Stimulated activated CD4-positive, alpha-beta T cell treated with anti-CD3 and anti-CD28 coated beads, TNF-alpha, amount 100 ng/mL, for 4 hours (primary cell): ENCODE results near the gene ARL6IP6.
"Not testable (repeated sequence)": the region's sequence is repeated elsewhere in the genome, so short reads cannot be mapped to it uniquely, and the experiment has no call there.

ENCODE experiments used
- DNase-seq, 3 experiments: peaks; one replicate each; pipeline ENCODE4 v3.0.0-alpha.2; 2020; ENCODE audit warnings: low read depth in 3 of 3

ARL6IP6 gene

GRCh38 chr2:152722639-152723038, 4.2 kb downstream of the ARL6IP6 start:
- DNase-seq = not testable (repeated sequence)

- no peak for DNase-seq
Measured at GRCh38 chr2:152723918-152724317, 5.5 kb downstream of the ARL6IP6 start.

- no peak for DNase-seq
Measured at GRCh38 chr2:152729844-152730243, 11.4 kb downstream of the ARL6IP6 start.

DNA sequence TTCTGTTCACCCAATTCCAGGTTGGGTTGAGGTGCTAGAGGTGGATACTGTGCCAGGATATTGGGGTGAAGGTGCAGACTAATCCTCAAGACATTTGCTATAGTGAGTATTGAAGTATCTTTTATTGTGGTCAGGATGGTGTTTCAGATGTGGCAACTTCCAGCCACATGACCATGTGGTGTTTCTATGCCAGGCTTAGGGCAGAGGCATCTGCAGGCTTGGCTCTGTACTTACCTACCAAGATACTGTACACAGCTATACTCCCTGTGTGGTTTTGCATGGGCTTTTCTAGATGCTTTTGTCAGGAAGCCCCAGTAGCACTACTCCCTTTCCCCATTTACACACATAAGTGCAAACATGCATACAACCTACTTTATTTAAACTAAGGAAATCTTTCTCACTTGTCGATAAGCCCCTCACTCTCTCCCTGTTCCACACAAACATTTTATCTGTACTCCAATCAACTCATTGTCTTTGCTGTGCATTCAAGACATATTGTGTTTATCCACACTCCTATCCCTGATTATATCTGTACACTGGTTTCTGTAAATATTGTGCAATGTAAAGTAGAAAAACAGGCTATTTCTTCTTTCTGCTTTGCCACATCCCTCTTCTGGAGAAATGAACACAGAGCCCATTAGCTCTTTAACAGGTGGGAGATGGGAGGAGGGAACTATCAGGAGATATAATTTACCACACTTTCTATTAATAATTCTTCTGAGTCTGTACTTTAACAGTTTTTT, 12.3 kb downstream of the ARL6IP6 start:
- no peak for DNase-seq

- DNase-seq = not testable (repeated sequence)
Measured at GRCh38 chr2:152737509-152737908, 19.1 kb downstream of the ARL6IP6 start.

DNA sequence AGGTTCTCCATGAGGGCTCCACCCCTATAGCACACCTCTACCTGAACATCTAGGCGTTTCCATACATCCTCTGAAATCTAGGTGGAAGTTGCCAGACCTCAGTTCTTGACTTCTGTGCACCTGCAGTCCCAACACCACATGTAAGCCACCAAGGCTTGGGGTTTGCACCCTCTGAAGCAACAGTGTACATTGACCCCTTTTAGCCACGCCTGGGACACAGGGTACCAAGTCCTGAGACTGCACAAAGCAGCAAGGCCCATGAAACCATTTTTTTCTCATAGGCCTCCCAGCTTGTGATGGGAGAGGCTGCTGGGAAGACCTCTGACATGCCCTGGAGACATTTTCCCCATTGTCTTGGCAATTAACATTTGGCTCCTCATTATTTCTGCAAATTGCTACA, 20.0 kb downstream of the ARL6IP6 start:
- DNase-seq = no peak

DNA sequence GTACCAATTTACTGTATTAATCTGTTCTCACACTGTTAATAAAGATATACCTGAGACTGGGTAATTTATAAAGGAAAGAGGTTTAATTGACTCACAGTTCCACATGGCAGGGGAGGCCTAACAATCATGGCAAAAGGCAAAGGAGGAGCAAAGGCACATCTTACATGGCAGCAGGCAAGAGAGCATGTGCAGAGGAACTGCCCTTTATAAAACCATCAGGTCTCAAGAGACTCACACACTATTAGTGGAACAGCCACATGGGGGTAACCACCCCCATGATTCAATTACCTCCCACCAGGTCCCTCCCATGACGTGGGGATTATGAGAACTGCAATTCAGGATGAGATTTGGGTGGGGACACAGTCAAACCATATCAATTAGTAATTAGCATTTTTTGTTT, 21.3 kb downstream of the ARL6IP6 start:
- DNase-seq = not testable (repeated sequence)

GRCh38 chr2:152740743-152741328, 22.4 kb downstream of the ARL6IP6 start:
- DNase-seq = no peak

GRCh38 chr2:152743002-152743401, 24.6 kb downstream of the ARL6IP6 start:
- no peak for DNase-seq

DNA sequence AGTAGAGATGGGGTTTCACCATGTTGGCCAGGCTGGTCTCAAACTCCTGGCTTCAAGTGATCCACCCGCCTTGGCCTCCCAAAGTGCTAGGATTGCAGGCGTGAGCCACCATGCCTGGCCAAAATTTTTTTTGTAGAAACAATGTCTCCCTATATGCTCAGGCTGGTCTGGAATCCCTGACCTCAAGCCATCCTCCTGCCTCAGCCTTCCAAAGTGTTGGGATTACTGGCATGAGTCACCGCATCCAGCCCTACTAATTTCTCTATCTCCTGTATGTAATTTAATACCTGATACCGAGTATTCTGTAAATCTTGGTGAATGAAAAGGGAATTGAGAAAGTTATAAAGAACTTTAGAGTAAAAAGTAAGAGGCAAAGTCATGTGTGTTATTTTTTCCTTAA, 29.3 kb downstream of the ARL6IP6 start:
- DNase-seq = not testable (repeated sequence)

DNA sequence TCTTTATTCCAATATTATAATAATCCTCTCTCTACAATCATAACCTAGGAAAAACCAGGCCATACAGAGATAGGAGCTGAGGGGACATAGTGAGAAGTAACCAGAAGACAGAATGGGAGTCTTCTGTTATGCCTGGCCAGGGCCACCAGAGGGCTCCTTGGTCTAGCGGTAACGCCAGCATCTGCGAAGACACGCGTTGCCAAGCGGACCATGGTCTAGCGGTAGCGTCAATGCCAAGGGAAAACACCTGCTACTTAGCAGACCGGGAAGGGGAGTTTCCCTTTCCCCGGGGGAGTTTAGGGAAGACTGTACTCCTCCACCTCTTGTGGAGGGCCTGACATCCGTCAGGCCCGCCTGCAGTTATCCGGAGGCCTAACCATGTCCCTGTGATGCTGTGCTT, 36.6 kb downstream of the ARL6IP6 start:
- DNase-seq = no peak

- no peak for DNase-seq
Measured at GRCh38 chr2:152759290-152760072, 41.1 kb downstream of the ARL6IP6 start.

- DNase-seq = no peak
Measured at GRCh38 chr2:152761214-152761613, 42.8 kb downstream of the ARL6IP6 start.

GRCh38 chr2:152762202-152762601, 43.8 kb downstream of the ARL6IP6 start:
- no peak for DNase-seq

DNA sequence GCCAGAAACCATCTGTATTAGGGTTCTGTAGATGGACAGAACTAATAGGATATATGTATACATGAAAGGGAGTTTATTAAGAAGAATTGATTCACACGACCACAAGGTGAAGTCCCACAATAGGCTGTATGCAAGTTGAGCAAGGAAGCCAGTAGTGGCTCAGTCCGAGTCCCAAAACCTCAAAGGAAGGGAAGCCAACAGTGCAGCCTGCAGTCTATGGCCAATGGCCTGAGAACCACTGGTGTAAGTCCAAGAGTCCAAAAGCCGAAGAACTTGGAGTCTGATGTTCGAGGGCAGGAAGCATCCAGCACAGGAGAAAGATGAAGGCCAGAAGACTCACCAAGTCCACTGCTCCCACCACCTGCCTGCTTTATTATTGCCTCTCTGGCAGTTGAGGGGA, 44.8 kb downstream of the ARL6IP6 start:
- DNase-seq = not testable (repeated sequence)

DNA sequence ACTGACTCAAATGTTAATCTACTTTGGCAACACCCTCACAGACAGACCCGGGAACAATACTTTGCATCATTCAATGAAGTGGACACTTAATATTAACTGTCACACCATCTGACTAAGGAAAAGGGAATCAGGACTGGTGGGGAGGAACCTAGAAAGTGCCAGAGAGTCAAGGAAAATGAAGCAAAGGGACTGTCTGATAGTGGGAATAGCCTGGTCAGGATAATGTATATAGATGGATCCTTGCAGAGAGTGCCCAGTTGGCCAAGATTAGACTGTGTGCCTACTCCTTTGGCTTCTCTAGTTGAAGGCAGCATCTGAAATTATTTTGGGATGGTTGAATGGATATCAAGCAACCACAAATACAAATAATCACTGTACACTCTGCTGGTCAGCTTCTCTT, 45.2 kb downstream of the ARL6IP6 start:
- no peak for DNase-seq

- no peak for DNase-seq
Measured at GRCh38 chr2:152766928-152767327, 48.5 kb downstream of the ARL6IP6 start.

GRCh38 chr2:152781175-152781574, 62.8 kb downstream of the ARL6IP6 start:
- DNase-seq = no peak

GRCh38 chr2:152782171-152782570, 63.8 kb downstream of the ARL6IP6 start:
- DNase-seq = no peak

- DNase-seq = no peak
Measured at GRCh38 chr2:152790883-152791282, 72.5 kb downstream of the ARL6IP6 start.

GRCh38 chr2:152791979-152792378, 73.6 kb downstream of the ARL6IP6 start:
- no peak for DNase-seq

GRCh38 chr2:152792974-152793373, 74.6 kb downstream of the ARL6IP6 start:
- no peak for DNase-seq

- DNase-seq = no peak
Measured at GRCh38 chr2:152796941-152797340, 78.5 kb downstream of the ARL6IP6 start.
